HepG2 (cell line): Measurements from ENCODE around the gene RNF14. TPM values are rescaled to one million over a fixed set of nuclear protein-coding genes. Genes with fewer than 3 reads are reported as not detected.

Experiments used
- CC2D1A ChIP-seq: sonication (generic); formaldehyde crosslinking; IDR thresholded peaks from 2 replicates; pipeline ENCODE4 v1.8.1; 2023; ENCODE audit warnings: mild to moderate bottlenecking, missing genetic modification reagents
- HOXA3 ChIP-seq: sonication (generic); formaldehyde crosslinking; IDR thresholded peaks from 2 replicates; pipeline ENCODE4 v1.5.0; 2020; ENCODE audit warnings: missing genetic modification reagents
- MAX ChIP-seq: IDR thresholded peaks from 2 replicates; pipeline ENCODE4 v1.6.1; 2012; ENCODE audit warnings: inconsistent platforms
- MED1 ChIP-seq: sonication (generic); formaldehyde crosslinking; IDR thresholded peaks from 2 replicates; pipeline ENCODE4 v1.4.0; 2020; ENCODE audit warnings: missing genetic modification reagents
- RNF219 ChIP-seq: sonication (generic); formaldehyde crosslinking; IDR thresholded peaks from 2 replicates; pipeline ENCODE4 v1.5.0; 2020; ENCODE audit warnings: mild to moderate bottlenecking, missing genetic modification reagents
- RXRB ChIP-seq: IDR thresholded peaks from 2 replicates; pipeline ENCODE4 v1.6.1; 2016; ENCODE audit warnings: borderline replicate concordance, missing genetic modification reagents, missing compliant biosample characterization
- SIN3A ChIP-seq: IDR thresholded peaks from 2 replicates; pipeline ENCODE4 v1.6.1; 2011; ENCODE audit warnings: low read depth, mild to moderate bottlenecking, control low read depth, low read length, borderline replicate concordance
- SNAPC4 ChIP-seq: sonication (generic); formaldehyde crosslinking; IDR thresholded peaks from 2 replicates; pipeline ENCODE4 v1.4.0; 2020; ENCODE audit warnings: mild to moderate bottlenecking, missing genetic modification reagents
- SOX5 ChIP-seq: IDR thresholded peaks from 2 replicates; pipeline ENCODE4 v1.6.1; 2016; ENCODE audit warnings: borderline replicate concordance
- SP140L ChIP-seq: sonication (generic); formaldehyde crosslinking; IDR thresholded peaks from 2 replicates; pipeline ENCODE4 v1.4.0; 2020; ENCODE audit warnings: missing genetic modification reagents, borderline replicate concordance
- THRA ChIP-seq: sonication (generic); formaldehyde crosslinking; IDR thresholded peaks from 2 replicates; pipeline ENCODE4 v1.4.0; 2020; ENCODE audit warnings: missing genetic modification reagents, borderline replicate concordance
- THYN1 ChIP-seq: sonication (generic); formaldehyde crosslinking; IDR thresholded peaks from 2 replicates; pipeline ENCODE4 v1.8.1; 2023; ENCODE audit warnings: low read depth, mild to moderate bottlenecking, moderate library complexity, missing genetic modification reagents, borderline replicate concordance
- YEATS4 ChIP-seq: sonication (generic); formaldehyde crosslinking; IDR thresholded peaks from 2 replicates; pipeline ENCODE4 v1.4.0; 2020; ENCODE audit warnings: missing genetic modification reagents, borderline replicate concordance
- ZMYM3 ChIP-seq: sonication (generic); formaldehyde crosslinking; IDR thresholded peaks from 2 replicates; pipeline ENCODE4 v1.5.1; 2020; ENCODE audit warnings: mild to moderate bottlenecking, missing genetic modification reagents
- ZNF33B ChIP-seq: sonication (generic); formaldehyde crosslinking; IDR thresholded peaks from 2 replicates; pipeline ENCODE4 v1.5.1; 2020; ENCODE audit warnings: mild to moderate bottlenecking, missing genetic modification reagents
- ZNF343 ChIP-seq: sonication (generic); formaldehyde crosslinking; IDR thresholded peaks from 2 replicates; pipeline ENCODE4 v1.4.0; 2020; ENCODE audit warnings: mild to moderate bottlenecking, missing genetic modification reagents
- polyA plus RNA-seq, 8 experiments: library from polyadenylated mRNA; depleted of rRNA in 3 of 8; stranded (reverse) in 7 of 8; unstranded in 1 of 8; fragments of >200 nt; fragmentation: Illumina TruSeq in 4 of 8; extraction: Trizol in 4 of 8; gene quantifications; 2 replicates each; pipeline versions ENCODE4 v1.2.1 to v1.2.3, GENCODE V29; 2011 to 2016; ENCODE audit warnings: low read depth in 4 of 8, missing spikeins in 1 of 8, mixed read lengths in 1 of 8; ENCODE audit not compliant: insufficient read depth in 1 of 8
- total RNA-seq, 5 experiments: library from RNA; depleted of rRNA; stranded (reverse); fragments of >200 nt; fragmentation: Illumina TruSeq; extraction: Trizol; gene quantifications; 2 replicates each; pipeline ENCODE4 v1.2.3, GENCODE V29; 2016; ENCODE audit warnings: low read depth in 1 of 5
- TF ChIP-seq, protein P1 (sequence below): IDR thresholded peaks from 2 replicates; pipeline ENCODE4 v1.6.1; 2012; ENCODE audit warnings: low read depth, low read length, improper control_type of control experiment
- TF ChIP-seq, protein P2 (sequence below): sonication (generic); formaldehyde crosslinking; IDR thresholded peaks from 2 replicates; pipeline ENCODE4 v1.4.0; 2020; ENCODE audit warnings: mild to moderate bottlenecking, missing genetic modification reagents

The RNF14 gene
- total and polyA plus RNA-seq, 2 of the 13 experiments (the other 11 are each of a cell fraction or from before 2014, with no cell fraction given), result 11.3 to 28.1 TPM

- TF ChIP-seq SNAPC4 (CRISPR knock-in tag), result 0 out of 2 replicates have a peak, but pooled peaks have one; percentile 11
- no peak for TF ChIP-seq THRA (CRISPR knock-in tag)
- TF ChIP-seq SIN3A, result peak; percentile 77; the same call in 1 of the 2 replicates
- TF ChIP-seq, protein P1, sequence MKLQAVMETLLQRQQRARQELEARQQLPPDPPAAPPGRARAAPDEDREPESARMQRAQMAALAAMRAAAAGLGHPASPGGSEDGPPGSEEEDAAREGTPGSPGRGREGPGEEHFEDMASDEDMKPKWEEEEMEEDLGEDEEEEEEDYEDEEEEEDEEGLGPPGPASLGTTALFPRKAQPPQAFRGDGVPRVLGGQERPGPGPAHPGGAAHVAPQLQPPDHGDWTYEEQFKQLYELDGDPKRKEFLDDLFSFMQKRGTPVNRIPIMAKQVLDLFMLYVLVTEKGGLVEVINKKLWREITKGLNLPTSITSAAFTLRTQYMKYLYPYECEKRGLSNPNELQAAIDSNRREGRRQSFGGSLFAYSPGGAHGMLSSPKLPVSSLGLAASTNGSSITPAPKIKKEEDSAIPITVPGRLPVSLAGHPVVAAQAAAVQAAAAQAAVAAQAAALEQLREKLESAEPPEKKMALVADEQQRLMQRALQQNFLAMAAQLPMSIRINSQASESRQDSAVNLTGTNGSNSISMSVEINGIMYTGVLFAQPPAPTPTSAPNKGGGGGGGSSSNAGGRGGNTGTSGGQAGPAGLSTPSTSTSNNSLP, result no peak
- 0 out of 2 replicates have a peak, but pooled peaks have one; percentile 17 for TF ChIP-seq MED1 (CRISPR knock-in tag)
- TF ChIP-seq RXRB (CRISPR knock-in tag), result peak; percentile 43; the same call in 1 of the 2 replicates
- TF ChIP-seq THYN1 (CRISPR knock-in tag), result no peak
- peak; percentile 22; the same call in 1 of the 2 replicates for TF ChIP-seq SOX5 (CRISPR knock-in tag)
- no peak for TF ChIP-seq ZNF343 (CRISPR knock-in tag)
- peak; percentile 91 for TF ChIP-seq MAX
- no peak for TF ChIP-seq ZMYM3 (CRISPR knock-in tag)
- no peak for TF ChIP-seq SP140L
- TF ChIP-seq CC2D1A (CRISPR knock-in tag), result no peak
- TF ChIP-seq HOXA3, result peak; percentile 46
- no peak for TF ChIP-seq ZNF33B
- no peak for TF ChIP-seq RNF219 (CRISPR knock-in tag)
- peak; percentile 63; the same call in 1 of the 2 replicates for TF ChIP-seq YEATS4
- TF ChIP-seq, protein P2, sequence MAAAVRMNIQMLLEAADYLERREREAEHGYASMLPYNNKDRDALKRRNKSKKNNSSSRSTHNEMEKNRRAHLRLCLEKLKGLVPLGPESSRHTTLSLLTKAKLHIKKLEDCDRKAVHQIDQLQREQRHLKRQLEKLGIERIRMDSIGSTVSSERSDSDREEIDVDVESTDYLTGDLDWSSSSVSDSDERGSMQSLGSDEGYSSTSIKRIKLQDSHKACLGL (CRISPR knock-in tag), result peak; percentile 73; the same call in 1 of the 2 replicates
Measured at GRCh38 chr5:142012792-142013388, 44.0 kb downstream of the RNF14 start, which contains the start of gene GNPDA1 (continued).
